OCI-LY3 (cell line): ENCODE results near the gene SNAPC2.
A peak's percentile ranks its signal among the peaks of the same experiment; 100 is the strongest.

Experiments used
- H2AFZ ChIP-seq: fragments of 200-600, 300-600 bp; shearing (Covaris generic); 2 replicates; pipeline ENCODE4 v1.6.0; 2014; ENCODE audit warnings: antibody characterized with exemption, low read depth, low read length
- H3K27ac ChIP-seq: fragments of 200-600, 300-600 bp; sonication (generic); 2 replicates; pipeline ENCODE4 v1.5.1; 2014; ENCODE audit warnings: mild to moderate bottlenecking, low read length, moderate library complexity, mixed read lengths
- H3K27me3 ChIP-seq: fragments of 200-600, 300-600 bp; sonication (generic); 2 replicates; pipeline ENCODE4 v1.6.1; 2014; ENCODE audit warnings: low read depth, low read length, mixed read lengths
- H3K36me3 ChIP-seq: fragments of 200-600, 300-600 bp; sonication (generic); replicated peaks from 2 replicates; pipeline ENCODE3; 2014; ENCODE audit warnings: low read depth, low read length, mixed read lengths
- H3K4me1 ChIP-seq: fragments of 300-600, 200-600 bp; sonication (generic); 2 replicates; pipeline ENCODE4 v1.6.1; 2014; ENCODE audit warnings: low read length, mixed read lengths
- H3K4me2 ChIP-seq: fragments of 200-600, 300-600 bp; sonication (generic); 2 replicates; pipeline ENCODE4 v1.6.1; 2014; ENCODE audit warnings: low read length, mixed read lengths
- H3K4me3 ChIP-seq: fragments of 300-600, 200-600 bp; sonication (generic); 2 replicates; pipeline ENCODE4 v1.5.1; 2014; ENCODE audit warnings: antibody characterized with exemption, mild to moderate bottlenecking, low read length, moderate library complexity
- H3K79me2 ChIP-seq: fragments of 300-600, 200-600 bp; shearing (Covaris generic); 2 replicates; pipeline ENCODE4 v1.6.1; 2014; ENCODE audit warnings: mild to moderate bottlenecking, low read length, mixed read lengths
- H3K9ac ChIP-seq: fragments of 300-600, 200-600 bp; shearing (Covaris generic); 2 replicates; pipeline ENCODE4 v1.6.0; 2014; ENCODE audit warnings: mild to moderate bottlenecking, low read length, moderate library complexity
- H3K9me3 ChIP-seq: fragments of 200-600, 300-600 bp; shearing (Covaris generic); 2 replicates; pipeline ENCODE4 v1.6.1; 2014; ENCODE audit warnings: low read length, mixed read lengths; ENCODE audit not compliant: insufficient read depth
- H4K20me1 ChIP-seq: fragments of 200-600, 300-600 bp; sonication (generic); 2 replicates; pipeline ENCODE4 v1.6.1; 2016; ENCODE audit warnings: low read length, mixed read lengths; ENCODE audit not compliant: insufficient read depth
- EZH2phosphoT487 ChIP-seq: fragments of 200-600 bp; shearing (Covaris generic); IDR thresholded peaks from 2 replicates; pipeline ENCODE4 v1.6.1; 2018; ENCODE audit warnings: antibody characterized with exemption, mixed run types, low read depth
- TF ChIP-seq, protein P1 (sequence below): fragments of 200-600, 300-600 bp; sonication (generic); IDR thresholded peaks from 2 replicates; pipeline ENCODE4 v1.5.1; 2014; ENCODE audit warnings: antibody characterized with exemption, low read length, low read depth

Gene SNAPC2

DNA sequence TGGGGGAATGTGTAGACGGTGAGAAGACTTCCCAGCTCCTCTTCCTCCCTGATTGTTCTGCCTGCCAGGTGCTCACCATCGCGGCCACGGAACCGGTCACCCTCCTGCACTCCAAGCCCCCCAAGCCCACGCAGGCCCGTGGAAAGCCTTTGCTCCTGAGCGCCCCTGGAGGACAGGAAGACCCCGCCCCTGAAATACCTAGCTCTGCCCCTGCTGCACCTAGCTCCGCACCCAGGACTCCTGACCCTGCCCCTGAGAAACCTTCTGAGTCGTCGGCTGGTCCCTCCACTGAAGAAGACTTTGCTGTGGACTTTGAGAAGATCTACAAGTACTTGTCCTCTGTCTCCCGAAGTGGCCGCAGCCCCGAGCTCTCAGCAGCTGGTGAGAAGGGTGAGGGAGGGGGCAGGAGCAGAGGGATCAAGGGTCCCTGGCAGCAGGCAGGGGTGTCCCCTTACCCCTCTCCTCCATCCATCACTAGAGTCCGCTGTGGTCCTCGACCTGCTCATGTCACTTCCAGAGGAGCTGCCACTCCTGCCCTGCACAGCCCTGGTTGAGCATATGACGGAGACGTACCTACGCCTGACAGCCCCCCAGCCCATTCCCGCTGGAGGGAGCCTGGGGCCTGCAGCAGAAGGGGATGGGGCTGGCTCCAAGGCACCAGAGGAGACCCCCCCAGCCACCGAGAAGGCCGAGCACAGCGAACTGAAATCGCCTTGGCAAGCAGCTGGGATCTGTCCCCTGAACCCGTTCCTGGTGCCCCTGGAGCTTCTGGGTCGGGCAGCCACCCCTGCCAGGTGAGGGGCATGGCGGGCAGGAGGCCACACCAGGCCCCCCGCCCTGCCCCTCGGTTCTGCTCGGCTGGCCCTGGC lies 2.1 kb downstream of the SNAPC2 start:
- H3K79me2 ChIP-seq: no peaks in the 10 kb centered on the region
- TF ChIP-seq, protein P1, sequence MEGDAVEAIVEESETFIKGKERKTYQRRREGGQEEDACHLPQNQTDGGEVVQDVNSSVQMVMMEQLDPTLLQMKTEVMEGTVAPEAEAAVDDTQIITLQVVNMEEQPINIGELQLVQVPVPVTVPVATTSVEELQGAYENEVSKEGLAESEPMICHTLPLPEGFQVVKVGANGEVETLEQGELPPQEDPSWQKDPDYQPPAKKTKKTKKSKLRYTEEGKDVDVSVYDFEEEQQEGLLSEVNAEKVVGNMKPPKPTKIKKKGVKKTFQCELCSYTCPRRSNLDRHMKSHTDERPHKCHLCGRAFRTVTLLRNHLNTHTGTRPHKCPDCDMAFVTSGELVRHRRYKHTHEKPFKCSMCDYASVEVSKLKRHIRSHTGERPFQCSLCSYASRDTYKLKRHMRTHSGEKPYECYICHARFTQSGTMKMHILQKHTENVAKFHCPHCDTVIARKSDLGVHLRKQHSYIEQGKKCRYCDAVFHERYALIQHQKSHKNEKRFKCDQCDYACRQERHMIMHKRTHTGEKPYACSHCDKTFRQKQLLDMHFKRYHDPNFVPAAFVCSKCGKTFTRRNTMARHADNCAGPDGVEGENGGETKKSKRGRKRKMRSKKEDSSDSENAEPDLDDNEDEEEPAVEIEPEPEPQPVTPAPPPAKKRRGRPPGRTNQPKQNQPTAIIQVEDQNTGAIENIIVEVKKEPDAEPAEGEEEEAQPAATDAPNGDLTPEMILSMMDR: no peak
- TF ChIP-seq EZH2phosphoT487: no peak
- H3K4me1 ChIP-seq: peaks cover 8% of the 10 kb centered on the region
- peaks cover 7% of the 10 kb centered on the region; the same call in 1 of the 2 replicates for H4K20me1 ChIP-seq
- no peak overlapping the region for H3K9ac ChIP-seq
- no peak overlapping the region for H2AFZ ChIP-seq
- H3K9me3 ChIP-seq: no peaks in the 10 kb centered on the region
- H3K27me3 ChIP-seq: no peaks in the 10 kb centered on the region
- 0 out of 2 replicates have a peak overlapping the region, but pooled peaks have one; percentile 74 for H3K4me2 ChIP-seq
- no peak overlapping the region for H3K4me3 ChIP-seq
- peaks cover 14% of the 10 kb centered on the region for H3K36me3 ChIP-seq
- no peak overlapping the region for H3K27ac ChIP-seq

DNA sequence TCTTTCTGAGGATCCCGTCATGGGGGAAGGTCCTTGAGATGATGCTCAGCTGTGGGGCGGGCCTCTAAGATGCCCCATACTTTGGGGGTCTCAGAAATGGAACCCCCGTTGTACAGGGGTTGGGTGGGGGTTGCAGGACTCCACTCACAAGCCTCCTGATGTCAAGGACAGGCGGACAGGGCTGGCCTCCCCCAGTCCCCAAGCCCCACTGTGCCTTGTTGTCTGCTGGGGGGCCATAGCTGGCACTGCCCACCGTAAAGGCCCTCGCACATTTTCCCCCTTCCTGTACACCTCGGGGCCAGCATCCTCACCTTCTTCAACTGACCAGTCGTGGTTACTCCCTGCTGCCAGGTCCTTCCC lies 2.7 kb downstream of the SNAPC2 start:
- H4K20me1 ChIP-seq: peaks cover 7% of the 10 kb centered on the region; the same call in 1 of the 2 replicates

DNA sequence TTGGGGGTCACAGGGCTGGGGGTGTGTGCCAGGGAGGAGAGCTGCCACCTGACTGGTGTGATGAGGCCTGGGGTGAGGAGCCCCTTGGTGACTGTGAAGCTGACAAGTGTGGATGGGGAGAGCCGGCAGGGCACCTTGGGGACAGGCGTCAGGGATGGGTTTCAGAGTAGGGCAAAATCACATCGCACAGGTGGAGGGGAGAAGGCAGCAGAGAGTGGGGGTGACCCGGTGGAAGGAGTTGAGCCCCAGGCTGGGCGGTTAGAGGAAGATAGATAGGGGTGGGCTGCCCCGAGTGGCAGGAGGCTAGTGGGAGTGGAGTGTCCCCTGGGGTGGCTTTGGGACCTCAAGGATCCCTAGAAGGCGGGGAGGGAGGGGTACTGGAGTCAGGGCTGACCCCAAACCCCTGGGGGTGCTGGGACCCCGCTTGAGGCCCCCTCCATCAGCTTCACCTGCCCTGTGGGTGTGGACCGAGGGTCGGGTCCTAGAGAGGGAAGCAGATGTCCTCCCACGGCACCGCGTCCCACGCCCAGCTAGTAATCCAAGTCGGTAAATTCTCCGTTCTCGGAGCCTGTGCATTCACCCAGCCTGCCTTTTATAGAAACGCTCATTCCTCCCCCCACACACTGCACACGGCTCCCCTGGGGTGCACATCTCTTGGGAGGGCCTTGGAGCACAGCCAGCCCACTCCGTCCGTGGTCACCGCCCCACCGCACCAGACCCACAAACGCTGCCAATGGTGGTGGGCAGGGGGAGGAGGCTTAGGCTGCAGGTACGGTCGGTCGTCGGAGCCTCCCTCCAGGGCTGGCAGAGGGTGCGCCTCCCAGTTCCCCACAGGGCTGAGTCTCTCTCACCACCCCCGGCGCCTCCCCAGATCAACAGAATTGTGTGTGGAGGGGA lies 3.4 kb downstream of the SNAPC2 start:
- peaks cover 7% of the 10 kb centered on the region; the same call in 1 of the 2 replicates for H4K20me1 ChIP-seq
- H3K4me2 ChIP-seq: no peak overlapping the region
- H3K79me2 ChIP-seq: no peaks in the 10 kb centered on the region
- peaks cover 8% of the 10 kb centered on the region for H3K4me1 ChIP-seq
- H3K36me3 ChIP-seq: peaks cover 21% of the 10 kb centered on the region
- H2AFZ ChIP-seq: no peak overlapping the region
- no peak overlapping the region for H3K27ac ChIP-seq
- no peak overlapping the region for H3K4me3 ChIP-seq
- no peak for TF ChIP-seq EZH2phosphoT487
- TF ChIP-seq, protein P1: no peak
- H3K9me3 ChIP-seq: no peaks in the 10 kb centered on the region
- no peaks in the 10 kb centered on the region for H3K27me3 ChIP-seq
- no peak overlapping the region for H3K9ac ChIP-seq

More for the DNA sequence above, 2.7 kb downstream of the SNAPC2 start:
- Histone ChIP-seq H2AFZ (no peak overlapping the region), H3K4me2 (no peak overlapping the region), H3K79me2 (no peaks in the 10 kb centered on the region), H3K4me1 (peaks cover 8% of the 10 kb centered on the region), H3K27me3 (no peaks in the 10 kb centered on the region), H3K36me3 (peaks cover 14% of the 10 kb centered on the region), H3K4me3 (no peak overlapping the region), H3K9ac (no peak overlapping the region), H3K9me3 (no peaks in the 10 kb centered on the region), H3K27ac (no peak overlapping the region)
- TF ChIP-seq, protein P1: no peak
- no peak for TF ChIP-seq EZH2phosphoT487

DNA sequence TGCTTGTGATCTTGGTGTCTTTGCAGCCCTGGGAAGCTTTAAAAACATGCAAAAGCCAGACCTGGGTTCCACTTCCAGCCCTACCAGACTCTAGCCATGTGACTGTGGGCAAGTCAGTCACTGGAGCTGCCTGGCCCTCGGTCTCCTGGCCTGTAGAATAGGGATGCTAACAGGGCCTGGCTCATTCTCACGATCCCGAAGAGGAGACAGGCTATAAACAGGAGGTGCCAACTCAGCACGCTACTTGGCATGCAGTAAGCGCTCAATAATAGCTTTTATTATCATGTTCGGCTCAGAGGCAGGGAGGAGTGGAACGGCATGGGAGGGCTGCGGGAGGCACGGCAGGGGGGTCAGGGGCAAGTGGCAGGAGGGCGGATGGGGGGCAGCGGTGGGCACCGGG lies 4.1 kb downstream of the SNAPC2 start:
- no peak overlapping the region for H3K9ac ChIP-seq
- H3K79me2 ChIP-seq: no peaks in the 10 kb centered on the region
- TF ChIP-seq, protein P1: no peak
- no peak for TF ChIP-seq EZH2phosphoT487
- no peak overlapping the region for H3K4me3 ChIP-seq
- H3K27ac ChIP-seq: no peak overlapping the region
- H3K27me3 ChIP-seq: no peaks in the 10 kb centered on the region
- peaks cover 7% of the 10 kb centered on the region; the same call in 1 of the 2 replicates for H4K20me1 ChIP-seq
- H3K4me1 ChIP-seq: peaks cover 8% of the 10 kb centered on the region
- H2AFZ ChIP-seq: no peak overlapping the region
- peaks cover 21% of the 10 kb centered on the region for H3K36me3 ChIP-seq
- H3K4me2 ChIP-seq: no peak overlapping the region
- H3K9me3 ChIP-seq: no peaks in the 10 kb centered on the region
